Dermis blood vessel endothelial cell (primary cell): ENCODE data around the gene ENOX1. TPM values are rescaled to one million over a fixed set of nuclear protein-coding genes. Genes with fewer than 3 reads are reported as not detected.

Experiments used
- DNase-seq: peaks from one replicate; pipeline ENCODE4 v3.0.0; 2010
- total RNA-seq: library from RNA; depleted of rRNA; stranded (reverse); fragments of >200 nt; gene quantifications from 2 replicates; pipeline ENCODE4 v1.2.3, GENCODE V29; 2014

ENOX1 gene
- total RNA-seq, 1 donor from 2014 or later, result 2.0 TPM

DNA sequence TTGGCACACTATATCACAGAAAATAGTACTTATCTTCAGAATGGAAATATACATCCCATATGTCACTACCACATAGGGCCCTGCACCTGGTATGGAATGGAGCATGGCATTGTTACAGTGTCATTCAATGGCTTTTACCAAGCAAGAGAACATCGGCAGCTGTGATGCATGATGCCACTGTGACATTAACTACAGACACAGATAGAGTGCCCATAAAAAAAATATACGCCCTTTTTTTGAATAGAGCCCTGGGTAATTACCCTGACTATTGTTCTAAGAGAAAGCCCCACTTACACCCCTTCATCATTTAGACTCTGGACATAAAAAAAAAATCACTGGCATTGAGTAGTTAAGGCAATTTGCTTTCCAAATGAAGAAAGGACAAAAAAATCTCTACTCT, 443.1 kb downstream of the ENOX1 start:
- DNase-seq, result no peak

DNA sequence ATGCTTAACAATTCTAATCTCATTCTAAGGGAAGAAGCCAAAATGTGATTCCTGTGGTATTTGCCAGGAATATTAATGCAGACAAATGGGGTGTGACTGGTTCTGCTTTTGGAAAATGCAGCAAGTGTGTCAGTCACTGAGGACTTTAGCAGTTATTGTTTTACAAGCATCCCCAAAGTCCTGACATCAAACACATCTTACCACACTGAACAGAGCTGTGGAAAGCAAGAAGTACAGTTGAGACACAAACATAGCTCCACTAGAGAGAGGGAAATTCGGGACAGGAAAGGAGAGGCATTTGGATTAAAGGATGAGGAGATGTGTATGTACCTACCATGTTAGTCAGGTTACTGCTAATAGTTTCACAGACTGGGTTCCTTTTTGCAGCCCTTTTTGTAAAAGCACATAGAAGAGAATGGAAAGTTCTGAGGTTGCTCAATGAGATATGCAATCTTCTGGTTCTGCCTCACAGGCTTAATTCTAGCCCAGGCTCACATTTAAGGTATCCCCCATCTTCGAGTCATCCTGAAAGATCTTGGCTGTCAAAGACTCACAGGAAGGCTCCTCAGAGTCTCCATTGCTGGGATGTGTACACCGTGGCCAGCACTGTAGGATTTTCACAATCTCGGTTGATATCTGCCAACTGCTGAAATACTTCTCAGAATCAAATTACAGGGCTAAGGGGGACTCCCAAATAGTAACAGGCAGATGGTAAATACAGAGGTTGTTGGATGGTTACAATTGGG, 446.8 kb downstream of the ENOX1 start:
- DNase-seq, result no peak

DNA sequence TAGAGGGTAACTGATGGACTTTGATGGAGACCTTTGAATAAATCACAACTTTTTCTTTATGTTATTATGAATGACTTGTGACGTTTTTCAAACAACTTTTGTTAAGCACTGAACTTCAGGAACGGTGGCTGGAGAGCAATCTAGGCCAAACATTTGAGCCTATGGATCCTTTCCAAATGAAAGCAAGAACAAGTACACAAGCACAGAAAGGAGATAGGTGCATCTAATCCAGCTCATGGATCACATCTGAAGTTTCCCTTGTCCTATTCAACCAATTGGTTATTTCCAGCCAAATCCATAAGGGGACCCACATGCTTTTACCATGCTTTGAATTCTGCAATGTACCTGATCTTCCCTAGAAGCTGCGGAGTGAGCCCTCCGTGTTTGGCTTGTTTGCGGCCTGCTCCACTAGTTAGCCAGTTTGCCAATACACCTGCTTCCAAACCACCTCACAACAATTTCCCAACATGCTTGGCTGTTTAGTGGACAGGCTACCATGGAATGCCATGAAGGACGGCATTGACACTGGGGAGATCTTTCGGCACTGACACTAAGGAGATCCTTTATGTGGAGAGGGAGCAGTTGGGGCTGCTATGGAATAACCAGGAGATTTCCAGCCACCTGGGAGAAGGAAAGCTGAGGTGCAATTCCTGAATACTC, 447.5 kb downstream of the ENOX1 start:
- no peak for DNase-seq

DNA sequence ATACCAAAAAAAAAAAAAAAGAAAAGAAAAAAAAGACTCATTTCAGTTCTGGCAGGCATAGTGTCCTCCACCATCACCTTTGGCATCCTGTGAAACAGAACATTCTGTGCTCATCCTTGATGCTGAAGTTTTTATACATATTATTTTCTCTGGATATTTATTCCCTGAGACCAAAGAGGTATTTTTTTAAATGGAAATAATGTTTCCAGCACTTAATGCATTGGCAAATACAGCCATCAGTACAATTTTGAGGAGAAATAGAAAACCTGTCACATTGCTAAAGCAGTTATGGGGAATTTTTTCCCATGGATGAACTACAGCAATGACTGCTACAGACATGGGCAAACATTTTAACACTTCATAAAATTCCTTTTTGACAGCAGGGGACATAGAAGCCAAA, 451.0 kb downstream of the ENOX1 start:
- no peak for DNase-seq

DNA sequence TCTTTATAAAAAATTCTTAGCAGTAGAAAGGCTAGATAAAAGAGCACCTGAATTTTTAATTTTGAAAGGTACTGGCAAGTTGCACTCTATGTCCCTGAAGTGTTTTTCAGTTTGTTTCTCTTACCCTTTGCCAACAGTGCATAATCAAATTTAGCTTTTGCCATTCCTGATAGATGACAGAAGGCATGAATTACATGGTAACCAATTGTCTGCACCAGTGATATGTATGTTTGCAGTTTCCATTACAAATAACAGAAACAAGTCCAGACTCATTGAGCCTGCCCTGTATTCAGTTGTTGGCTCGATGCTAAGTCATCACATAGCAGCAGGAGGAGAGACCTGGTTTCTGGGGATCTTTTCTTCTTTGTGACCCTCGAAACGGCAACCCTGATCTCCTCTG, 453.6 kb downstream of the ENOX1 start:
- DNase-seq, result no peak

DNA sequence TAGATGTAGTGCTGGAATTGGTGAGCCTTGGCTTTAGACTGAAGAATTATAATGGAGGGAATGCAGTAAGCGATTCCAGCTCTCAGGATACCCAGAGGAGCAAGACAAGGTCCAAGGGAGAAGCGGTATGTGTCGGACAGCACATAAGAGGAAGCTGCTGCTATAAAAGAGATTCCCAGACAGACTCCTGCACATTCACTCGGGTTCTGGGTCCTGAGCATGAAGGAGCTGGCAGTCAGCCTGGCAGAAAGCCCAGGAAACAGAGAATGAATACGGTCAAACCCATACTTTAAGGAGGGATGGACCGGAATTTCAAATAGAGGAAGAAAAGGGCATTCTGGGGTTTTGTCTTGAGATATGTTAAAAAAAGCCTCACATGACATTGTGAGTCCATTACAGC, 455.1 kb downstream of the ENOX1 start:
- DNase-seq, result no peak

DNA sequence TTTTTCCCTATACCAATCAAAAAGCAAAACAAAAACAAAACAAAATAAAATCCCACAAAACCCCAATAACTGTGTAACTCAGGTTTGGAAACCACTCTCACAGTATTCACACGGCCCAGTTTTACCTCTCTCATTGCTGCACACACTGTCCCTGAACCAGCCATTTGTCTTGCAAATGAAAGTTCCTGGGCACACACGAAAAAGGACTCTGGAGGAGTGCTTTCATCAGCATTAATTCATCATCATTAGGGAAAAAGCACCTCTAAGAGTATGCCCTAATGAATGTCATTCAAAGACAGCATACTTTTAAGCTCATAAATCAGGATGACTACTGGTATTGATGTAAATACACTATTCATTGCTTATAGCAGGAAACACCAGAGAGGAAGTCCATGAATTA, 457.1 kb downstream of the ENOX1 start:
- no peak for DNase-seq

DNA sequence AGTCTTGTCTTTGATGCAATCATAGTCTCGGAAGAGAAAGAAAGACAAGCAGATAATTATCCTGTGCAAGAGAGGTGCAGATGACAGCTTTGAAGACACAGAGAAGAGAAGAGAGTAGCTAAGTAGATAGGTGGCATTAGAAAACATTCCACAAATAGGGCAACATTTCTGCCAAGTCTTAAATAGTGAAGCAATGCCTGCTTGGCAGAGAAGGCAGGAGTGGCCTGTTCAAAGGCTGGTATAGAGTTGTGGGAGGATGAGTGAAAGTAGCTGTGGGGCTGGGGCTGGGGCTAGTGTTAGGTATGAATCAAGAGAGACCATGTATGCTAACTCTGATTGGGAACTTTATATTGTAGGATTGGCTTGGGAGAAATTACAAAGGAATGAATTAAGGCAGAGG, 457.9 kb downstream of the ENOX1 start:
- DNase-seq, result no peak

DNA sequence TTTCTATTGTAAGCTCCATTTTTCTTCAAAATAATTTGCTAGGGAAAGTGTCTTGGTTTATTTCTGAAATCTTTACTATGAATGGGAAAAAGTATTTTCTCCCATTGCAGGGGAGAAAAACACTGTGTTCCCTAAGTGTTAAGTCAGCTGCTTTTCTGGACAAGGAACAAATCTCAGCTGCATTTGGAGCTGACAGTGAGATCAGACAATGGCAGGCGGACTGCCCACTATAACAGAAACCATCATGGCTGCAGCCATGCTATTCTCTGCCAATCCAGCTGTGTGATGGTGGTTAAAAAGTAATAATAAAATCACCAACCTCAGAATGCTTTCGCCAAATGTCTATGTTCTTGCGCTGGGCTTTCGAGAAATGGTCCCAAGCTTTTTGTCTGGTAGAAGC, 460.7 kb downstream of the ENOX1 start:
- no peak for DNase-seq

DNA sequence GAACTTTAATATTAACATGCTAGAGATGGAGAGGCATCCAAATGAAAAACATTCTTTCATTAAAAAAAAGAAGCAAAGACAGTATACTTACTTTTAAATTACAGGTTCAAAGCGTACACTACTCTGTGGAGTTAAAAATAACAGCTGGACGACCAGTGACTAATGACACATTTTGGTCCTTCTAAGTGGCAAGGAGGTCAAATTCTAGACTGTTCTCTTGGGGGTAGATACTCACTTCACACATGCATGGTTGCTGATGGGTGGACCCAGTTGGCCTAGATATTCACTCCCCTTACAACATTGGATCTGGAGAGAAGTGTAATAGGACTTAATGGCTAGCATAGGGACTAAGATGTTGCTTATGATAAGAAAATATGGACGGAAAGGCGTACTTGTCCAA, 461.1 kb downstream of the ENOX1 start:
- no peak for DNase-seq

DNA sequence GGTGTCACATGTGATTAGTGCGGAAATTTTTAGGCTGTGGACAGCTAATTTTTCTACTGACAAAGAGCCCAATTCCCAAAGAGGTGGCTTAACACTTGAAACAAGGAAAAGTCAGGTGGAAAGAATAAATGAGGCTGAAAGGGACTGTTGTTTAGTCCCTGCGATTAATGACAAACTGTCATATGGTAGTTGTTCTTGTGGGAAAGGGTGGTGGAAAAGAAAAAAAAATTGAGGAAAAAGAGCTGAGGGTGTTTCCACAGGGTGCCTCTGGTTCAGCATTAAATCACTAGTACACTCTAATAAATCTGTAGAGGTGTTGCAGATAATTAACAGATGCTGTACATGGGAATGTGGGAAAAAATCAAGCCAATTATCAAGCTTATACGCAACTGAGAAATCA, 462.6 kb downstream of the ENOX1 start:
- DNase-seq, result no peak

DNA sequence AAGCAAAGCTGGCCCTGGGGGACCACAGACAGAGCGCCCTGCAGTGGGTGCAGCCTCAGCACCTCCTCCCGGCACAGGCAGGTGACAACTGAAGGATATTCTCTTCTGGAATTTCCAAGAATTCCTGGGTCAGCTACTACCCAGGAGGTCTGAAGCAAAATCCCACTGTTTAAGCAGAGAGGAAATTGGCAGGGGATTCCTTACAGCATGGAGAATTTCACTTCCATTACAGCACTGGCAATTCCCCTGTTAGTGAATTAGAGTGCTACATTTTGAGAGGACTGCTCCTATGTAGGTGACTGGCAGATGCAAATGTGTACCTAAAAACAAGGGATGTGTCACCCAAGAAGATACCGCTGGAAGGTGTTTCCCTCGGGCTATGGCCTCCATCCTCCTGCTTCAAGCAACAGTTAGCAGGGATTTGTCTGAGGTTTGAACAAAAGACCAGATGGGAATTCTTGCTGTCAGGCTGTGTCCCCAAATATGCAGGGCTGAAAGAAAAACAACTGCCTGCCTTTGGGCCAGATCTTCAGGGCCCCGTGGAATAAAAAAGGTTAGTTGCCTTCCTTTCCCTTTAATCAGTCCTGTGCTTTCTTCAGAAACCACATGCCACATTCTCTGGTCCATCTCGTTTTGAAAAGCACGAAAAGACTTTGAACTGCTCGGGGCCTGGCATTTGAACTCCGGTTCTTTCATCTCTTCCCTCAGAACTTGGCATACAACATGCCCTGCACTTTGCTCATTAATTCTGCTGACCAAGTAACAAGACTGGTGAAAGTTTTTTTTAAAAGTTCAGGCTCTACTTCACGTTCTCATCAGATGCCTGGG, 466.9 kb downstream of the ENOX1 start:
- no peak for DNase-seq

DNA sequence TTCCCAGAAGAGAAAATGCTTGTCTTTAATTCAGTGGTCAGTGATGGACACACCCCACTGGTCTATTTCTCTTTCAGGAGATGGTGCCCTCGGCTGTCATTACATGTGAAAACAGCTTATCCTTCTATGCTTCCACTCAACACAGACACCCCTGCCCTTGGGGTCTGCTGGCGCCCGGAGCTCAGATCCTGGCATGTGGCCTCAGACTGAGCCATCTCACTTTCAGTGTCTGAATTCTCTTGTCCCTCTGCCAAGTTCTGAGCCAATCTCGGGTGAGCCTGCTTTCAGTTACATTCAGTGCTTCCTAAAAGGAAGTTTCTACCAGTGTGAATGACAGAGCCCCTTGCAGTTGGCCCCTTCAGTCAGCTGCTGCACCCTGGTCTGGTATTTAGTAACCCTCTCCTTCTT, 469.8 kb downstream of the ENOX1 start:
- peak; percentile 27 for DNase-seq

DNA sequence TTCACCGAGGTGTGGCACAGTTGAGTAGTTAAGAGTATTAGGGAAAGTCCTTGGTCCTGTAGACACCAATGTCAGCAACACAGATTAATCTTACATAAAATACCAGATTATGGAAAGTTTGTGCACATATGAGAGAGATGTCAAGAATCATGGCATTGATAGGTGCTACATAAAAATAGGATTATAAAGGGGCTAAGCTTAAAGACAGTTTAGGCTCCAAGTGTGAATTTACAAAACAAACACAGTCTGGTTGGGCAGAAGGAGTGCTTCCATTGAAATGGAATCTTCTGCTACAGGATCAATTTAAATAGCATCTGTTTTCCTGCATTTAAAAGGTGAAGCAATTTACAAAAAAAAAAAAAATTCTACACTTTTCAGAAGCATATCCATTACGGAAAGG, 470.5 kb downstream of the ENOX1 start:
- DNase-seq, result no peak

DNA sequence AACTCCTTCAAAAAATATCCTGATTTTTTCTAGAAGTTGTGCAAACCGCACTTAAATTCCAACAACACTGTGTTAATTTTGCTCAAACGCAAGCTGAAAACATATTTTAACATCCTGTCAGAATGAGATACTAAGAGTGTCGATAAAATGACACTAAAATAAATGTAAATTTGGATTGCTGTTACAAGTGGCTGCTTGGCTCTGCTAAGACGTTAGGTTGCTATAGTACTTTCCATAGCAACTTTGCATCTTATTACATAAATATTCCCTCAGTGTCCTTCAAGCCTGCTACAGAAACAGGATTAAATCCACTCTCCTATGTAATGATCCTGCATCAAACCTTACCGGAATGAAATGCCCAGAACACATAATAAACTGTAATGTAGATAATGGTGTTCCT, 471.2 kb downstream of the ENOX1 start:
- DNase-seq, result no peak

DNA sequence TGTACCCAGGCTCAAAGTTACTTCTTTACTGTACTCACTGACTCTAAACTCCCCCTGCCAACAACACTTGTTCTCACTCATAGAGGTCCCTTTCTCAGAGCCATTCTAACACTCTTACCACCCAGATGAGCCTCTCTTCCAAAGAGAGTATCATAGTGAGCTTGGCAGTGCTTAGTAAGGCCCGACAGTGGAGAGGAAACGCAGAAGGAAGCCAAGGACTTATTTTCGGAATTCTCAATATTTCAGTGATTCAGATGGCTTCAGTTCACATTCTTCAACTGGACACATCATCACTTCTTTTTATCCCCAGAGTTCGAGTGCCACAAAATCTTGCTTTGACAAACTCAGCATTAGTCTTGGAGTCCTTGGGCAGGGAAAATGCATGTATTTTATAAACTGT, 477.5 kb downstream of the ENOX1 start:
- no peak for DNase-seq

DNA sequence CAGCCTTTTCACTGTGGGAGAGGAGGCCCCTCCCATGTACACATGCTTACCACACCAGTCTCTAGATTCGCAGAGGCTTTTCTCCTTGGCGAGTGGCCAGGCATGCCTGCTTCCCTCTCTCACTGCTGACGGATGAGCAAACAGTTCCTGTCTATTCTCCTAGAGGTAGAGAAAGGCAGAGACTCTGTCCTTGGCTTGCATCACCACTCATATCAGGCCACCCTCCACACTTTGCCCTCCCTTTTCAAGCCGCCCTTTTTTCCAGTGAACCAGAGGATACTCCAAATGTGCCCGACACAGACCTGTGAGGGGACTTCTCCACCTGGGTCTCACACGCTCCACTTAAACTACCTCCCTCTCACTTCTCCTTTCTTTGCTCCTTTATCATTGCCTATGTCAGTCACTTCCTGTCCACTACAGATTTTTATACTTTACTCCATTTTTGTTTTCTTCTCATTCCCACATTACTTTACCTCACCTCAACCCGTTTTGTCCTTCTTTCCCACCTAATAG, 478.8 kb downstream of the ENOX1 start:
- DNase-seq, result no peak

DNA sequence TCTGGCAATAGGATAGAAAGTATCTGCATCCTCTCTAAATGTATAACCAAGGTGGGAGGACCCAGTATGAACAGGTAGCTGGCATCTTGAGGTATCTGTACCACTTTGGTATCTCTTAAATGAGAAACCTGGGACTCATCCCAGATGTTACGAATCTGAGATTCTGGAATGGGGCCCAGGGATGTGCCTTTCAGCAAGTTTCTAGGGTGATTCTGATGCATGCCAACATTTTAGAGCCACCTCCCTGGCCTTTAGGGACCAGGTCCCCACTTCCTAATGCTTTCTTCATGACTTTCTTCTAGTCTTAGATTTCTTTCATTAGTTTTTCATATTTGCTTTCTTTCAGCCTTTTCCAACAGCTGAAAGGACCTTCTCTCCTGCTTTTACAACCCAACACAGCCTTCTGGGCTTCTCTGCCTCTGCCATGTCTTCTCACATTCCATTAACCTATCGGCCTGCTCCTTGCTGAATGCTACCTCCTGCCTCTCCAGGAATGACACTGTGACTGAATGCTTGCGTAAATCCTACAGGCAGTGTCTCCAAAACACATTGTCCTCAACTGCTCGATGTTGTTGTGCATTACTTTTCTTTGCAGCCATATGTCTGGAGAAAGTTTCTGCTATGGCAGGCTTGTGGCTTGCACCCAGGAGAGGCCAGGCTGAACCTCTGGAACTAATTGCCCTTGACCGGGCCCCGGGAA, 479.4 kb downstream of the ENOX1 start:
- no peak for DNase-seq

DNA sequence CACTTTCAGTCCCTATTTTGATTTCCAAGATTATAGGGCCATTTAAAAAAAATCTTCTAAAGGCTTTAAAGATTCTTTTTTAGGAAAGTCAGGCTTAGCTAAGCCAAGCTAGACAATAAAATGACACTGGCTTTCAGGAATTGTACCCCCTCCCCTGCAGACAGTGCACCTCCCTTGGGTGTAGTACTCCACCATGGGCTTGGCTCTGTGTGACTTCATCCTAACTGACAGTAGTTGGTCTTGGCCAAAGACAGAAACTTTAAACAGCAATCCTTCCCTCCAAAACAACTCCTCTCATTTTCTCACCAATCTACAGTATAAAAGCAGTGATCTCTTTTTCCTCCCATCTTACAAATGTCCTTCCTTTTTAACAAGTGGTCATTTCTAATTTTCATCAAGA, 480.4 kb downstream of the ENOX1 start:
- DNase-seq, result no peak

DNA sequence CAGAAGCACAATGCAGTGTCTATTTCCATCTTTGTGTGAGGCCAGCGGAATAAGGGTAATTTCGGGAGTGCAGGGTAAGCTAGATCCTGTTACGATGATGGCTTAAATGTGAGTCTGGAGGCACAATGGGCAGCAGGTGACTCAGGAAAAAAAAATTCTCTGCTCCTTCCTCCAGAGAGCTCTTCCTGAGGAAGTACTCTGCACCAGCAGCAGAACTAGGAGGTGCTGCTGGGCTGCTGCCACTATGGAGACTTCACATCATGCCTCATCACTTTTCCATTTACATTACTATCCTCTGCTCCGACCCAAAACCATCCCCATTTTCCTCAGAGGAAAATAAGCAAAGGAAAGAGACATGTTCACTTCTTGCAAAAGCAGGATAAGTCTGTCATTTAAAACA, 481.4 kb downstream of the ENOX1 start:
- peak; percentile 55 for DNase-seq

DNA sequence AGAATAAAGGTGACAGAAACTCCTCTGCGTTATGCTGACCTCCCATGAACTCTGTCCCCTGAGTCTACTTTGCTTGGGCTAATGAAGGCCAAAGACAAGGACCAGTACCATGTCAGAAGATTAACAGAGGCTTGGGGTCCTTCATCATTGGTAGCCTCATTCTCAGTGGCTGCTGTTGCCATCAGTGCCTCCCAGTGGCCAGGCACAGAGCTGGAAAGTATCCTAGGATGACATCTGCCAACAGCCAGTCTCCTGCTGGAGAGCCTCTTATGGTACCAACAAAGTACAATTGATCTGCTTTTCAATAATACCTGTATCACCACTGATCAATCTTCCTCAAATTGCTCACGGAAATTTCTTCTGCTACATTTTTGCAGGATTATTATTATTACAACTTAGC, 481.8 kb downstream of the ENOX1 start:
- no peak for DNase-seq

DNA sequence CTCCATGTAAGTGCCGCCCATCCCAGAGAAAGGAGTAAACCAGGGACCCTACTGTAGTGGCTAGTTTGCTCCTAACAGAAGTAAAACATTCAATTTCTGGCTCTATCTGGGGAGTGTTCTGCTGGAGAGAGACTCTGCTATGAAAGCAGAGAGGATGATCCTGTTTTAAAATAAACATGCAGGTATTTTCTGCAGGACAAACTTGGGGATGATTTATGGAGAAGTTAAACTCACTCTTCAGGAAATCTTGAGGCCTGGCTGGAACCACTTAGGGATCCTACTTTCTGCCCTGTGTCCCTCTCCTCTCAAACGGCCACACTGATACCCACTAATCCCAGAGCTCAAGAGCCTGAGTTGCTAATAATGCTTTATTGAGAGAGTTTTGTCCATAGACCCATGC, 482.3 kb downstream of the ENOX1 start:
- no peak for DNase-seq
